AML-193 (cell line): ENCODE results near the gene PGGT1B.

Experiments
- DNase-seq, 2 experiments: peaks; one replicate each; lab custom pipeline; 2025; lab: John Stamatoyannopoulos, UW

Gene PGGT1B

DNA sequence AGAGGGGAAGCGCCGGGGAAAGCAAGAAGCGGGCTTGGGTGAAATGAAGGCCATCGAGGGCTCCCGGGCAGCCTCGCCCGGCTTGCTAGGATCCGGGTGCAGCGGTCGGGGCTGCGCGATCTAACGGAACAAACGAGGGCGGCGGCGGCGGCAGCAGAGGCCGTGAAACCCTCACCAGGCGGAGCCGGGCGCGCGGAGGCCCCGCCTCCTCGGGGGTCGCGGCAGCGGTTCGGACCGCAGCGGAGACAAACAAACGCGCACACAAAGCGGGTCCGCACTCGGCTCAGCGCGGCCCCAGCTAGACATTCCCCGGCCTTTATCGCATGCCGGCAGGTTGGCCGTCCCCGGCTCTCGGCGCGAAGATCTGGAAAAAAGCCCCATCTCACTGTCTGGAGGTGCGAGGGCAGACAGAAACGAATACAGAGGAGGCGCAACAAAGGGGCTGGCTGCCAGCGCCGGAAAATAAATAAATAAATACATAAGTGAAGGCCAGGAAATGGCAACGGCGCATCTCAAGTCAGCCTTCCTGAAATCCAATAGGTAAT is 82.4 kb downstream of the PGGT1B start:
- no peak for DNase-seq

DNA sequence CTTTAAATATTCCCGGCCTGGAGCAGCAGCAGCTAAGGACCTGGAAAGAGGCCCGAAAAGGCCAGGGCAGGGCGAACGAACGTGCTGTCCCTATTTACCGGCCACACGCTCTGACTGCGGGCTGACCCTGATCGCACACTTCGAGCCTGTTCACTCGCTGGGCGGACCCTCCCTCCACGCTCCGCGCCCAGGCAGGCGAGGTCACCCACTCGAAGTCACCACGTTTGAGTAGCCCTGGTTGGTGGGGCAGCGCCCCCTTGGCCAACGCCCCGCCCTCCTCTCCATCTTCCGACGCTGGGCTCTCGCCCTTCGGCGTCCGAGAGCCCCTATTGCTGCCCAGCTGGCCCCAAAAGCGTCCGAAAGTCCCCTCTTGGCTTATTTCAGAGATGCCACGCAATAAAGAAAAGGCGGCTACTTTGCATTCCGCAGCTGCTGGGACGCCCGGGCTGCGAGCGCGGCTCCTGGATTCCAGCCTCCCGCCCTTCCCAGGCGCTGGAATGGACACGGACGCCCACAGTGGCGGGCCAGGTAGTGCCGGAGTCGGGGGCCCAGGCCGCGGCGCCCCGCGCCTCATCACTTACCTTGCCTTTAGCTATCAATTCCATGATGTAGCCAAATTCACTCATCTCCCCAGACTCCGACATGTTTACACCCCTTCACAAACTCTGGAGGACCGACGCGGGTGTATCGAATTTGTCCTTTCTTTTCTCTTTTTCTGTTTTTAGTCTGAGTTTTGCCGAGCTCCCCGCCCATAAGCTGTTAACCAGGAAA is 83.1 kb downstream of the PGGT1B start:
- DNase-seq: no peak

DNA sequence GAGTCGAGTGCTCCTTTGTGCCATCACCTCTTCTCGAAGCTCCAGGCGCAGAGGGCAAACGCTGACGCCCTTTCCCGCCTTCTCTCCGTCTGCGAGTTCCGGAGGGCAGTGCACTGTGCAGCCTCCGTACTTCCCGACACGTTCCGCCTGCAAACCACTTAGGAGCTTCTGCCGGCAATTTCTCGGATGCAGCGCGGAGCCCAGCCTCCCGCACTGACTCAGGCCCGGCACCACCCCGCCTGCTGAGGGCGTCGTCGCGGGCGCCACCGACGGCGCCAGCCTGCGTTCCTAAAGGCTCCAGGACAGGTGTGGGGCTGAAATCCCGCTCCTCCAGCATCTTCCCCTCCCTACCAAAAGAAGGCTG is 83.7 kb downstream of the PGGT1B start:
- DNase-seq: no peak

DNA sequence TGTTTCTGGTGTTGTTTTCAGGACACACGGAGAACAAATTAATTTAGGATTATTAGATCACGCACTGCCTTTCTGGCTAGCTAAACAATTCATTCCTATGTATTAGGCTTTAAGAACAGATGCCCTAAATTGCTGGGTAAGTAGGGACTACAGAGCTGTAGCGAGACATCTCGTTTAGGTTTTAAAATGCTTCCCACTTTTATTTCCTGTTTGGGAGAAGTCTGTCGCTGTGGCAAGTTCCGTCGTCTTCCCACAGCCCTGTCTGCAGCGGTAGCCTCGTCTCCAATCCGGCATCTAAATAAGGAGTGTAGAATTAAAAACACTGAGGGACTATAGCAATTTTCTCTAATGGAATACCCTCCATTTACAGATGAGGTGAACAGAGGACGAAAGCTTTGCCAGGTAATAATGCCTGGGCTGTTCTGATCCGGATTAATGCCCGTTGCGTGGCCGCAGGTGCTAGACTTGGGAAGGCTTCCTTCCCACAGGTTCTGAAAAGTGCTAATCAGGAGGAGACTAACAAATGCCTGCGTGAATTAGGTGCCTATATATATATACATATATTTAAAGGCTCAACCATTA is 91.7 kb downstream of the PGGT1B start:
- peak; percentile 26 to 59 for DNase-seq

DNA sequence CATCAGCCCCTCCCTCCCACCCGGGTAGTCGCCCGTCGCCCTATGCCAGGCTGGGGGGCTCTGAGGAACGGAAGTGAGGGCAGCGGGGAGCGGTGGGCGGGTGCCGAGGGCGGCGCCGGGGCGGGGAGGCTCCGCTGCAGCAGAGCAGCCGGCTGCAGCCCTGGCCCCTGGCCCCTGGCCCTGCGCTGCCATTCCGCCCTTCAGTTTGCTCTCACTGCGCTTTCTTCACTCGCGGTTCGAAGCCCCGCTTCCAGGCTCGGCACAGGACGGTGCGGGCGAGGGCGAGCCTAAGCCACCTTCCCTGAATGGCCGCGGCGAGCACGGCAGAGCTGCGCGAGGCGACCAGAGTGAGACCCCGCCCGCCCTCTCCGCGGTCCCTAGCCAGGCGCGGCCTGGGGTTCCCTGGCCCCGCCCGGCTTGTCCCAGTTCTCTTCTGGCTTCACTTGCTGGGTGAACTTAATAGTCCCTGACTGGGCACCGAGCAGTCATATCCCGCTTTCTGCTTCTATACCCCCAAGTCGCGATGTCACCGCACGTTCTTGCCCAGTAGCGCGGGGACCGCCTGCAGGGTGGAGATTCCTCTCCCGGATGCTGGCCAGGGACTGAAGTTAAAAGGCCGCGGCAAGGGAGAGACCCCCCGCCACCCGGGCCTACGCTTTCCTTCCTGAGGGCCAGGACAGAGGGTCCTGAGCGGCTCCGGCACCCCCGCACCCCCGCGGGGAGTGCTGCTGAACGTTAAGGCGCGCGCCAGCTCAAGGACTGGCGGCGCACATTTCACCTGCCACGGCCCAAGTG is 92.3 kb downstream of the PGGT1B start:
- peak in 1 of 2 experiments; percentile 39 for DNase-seq

DNA sequence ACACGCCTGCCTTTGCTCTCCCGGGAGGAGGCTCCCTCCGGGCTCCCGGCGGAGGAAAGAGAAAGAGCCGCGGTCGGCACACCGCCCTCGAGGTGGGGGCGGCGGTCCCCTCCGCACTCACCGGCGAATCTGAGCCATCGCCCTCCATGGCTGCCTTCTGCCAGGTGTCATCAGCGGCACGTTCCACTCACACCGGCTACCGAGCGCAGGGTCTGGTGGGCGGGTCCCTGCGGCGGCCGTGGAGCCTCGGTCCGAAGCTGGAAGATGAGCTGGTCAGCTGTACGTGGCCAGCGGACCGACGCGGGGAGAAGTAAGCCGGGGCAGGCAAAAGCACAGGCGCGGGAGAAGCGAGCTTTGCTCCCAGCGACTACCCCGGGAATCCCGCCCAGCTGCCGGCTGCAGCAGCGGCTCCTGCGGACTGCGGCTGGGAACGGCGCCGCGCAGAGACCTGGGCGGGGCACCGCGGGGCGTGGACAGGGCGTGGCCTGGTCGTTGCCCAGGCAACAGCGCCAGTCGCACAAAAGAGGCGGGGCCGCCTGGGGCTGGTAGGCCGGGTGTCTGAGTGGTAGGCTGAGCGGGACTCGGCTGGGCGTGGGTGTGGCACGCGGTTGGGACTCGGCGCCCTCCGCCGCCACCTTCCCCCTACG is 93.1 kb downstream of the PGGT1B start, which contains the start of gene TRIM36:
TSS of gene TRIM36 (minus strand) at position 422 of the 647 bp plus-strand sequence. CDS start at position 148, 274 bp downstream.
- peak; percentile 90 to 92 for DNase-seq

DNA sequence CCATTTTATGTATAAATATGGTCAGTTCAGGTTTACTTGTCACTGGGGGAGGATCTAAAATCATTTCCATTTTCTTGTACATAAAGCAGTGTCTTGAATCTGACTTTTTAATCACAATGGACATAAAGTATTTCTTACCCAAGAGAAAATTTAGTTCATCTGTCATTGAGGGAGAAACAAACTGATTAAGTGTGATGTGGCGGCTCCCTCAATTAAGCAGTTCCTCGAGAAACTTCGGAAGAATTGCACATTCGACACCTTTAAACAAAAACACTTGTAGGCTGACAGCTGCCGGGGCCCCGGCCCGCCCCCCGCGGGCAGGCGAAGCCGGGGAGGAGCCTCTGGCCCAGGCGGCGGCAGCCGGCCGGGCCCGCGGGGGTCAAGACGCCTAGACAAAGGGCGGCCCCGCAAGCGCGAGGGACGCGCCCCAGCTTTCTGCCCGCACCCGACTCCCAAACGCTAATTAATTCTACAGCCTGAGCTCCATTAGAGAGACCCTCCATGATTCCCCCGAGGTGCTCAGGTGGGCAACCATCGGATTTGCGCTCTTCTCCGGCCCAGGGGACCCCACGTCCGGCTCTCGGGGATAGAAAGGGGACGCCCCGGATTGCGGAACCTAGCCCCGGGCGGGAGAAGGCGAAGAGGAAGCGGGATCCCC is 93.7 kb downstream of the PGGT1B start:
- DNase-seq: peak; percentile 23 to 28

DNA sequence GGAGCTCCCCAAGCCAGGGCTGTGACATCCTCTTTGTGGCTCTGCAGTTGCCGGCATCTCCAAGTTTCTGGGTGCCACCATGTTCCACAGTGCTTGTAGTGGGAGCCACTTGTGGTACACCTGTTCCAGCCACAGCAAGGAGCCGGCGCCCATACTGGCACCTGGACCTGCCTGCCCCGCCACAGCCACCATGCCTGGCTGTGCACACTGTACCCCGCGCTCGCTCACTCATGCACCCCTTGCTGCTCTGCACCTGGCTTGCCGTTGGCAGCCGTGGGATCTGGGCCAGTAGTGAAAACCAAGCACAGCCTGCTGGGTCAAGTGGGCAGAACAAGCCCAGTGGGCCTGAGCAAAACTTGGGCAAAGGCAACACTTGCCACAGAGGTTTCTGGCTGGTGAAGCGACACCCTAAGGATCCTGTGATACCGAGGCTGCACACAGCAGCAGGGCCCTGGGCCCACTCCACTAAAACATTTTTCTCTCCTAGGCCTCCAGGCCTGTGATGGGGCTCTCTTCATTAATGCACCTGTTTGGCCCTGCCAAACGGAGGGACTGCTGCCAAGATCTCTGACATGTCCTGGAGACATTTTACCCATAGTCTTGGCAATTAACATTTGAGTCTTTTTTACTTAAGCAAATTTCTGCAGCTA is 95.8 kb downstream of the PGGT1B start:
- DNase-seq: no peak

DNA sequence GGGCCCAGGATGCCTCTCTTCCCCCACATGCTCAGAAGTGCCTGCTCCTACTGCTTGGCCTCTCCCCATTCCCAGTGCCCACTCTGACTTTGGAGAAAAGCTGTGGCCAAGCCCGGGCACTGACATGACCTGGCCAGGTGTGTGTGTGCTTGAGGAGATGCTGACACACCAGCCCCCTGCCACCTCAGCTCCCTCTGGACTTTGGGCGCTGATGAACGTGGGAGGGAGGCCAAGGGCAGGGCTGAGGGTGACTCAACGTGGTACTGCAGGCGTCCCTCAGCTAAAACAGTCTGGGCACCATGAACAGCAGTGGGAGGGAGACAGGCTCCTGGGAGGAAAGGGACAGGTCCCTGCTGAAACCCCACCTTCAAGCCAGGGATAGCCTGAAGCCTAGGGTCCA is 96.9 kb downstream of the PGGT1B start:
- DNase-seq: no peak

DNA sequence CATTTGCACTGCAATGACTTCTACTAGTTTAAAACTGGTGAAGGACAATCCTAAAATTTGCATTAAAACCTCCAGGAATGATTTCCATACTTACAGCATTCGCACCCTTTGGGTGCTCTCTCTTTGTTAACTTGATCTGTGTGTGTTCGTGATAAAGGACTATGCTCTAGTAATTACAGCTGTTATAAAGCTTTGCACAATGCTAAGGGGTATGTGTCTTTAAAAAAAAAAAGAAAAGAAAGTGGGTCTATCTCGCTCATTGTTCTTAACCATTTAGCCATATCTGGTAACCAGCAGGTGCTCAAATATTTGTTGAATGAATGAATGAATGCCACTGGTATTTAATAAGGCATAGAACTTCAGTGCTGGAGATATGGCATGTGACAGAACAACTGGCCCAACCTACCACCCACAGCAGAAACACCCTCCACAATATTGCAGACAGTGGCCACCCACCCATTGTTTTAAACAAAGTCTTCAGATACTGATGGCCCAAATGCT is 101.7 kb downstream of the PGGT1B start:
- DNase-seq: no peak
